Muscle of leg (tissue), 11 donors: ENCODE results near the gene TRAPPC3L. TPM values are rescaled to one million over a fixed set of nuclear protein-coding genes. Genes with fewer than 3 reads are reported as not detected.
A peak's percentile ranks its signal among the peaks of the same experiment; 100 is the strongest.

Experiments
- DNase-seq: peaks from one replicate; pipeline ENCODE4 v3.0.0; 2013
- H3K27ac ChIP-seq: one replicate; pipeline ENCODE4 v1.5.1; 2013; ENCODE audit warnings: mild to moderate bottlenecking, low read length, control low read depth
- H3K27me3 ChIP-seq: one replicate; pipeline ENCODE4 v1.6.1; 2013; ENCODE audit warnings: low read length; ENCODE audit not compliant: control insufficient read depth, insufficient read depth
- H3K36me3 ChIP-seq: one replicate; pipeline ENCODE4 v1.6.1; 2013; ENCODE audit warnings: low read length; ENCODE audit not compliant: control insufficient read depth, insufficient read depth
- H3K4me1 ChIP-seq: one replicate; pipeline ENCODE4 v1.6.1; 2013; ENCODE audit warnings: low read length; ENCODE audit not compliant: control insufficient read depth, insufficient read depth
- H3K4me3 ChIP-seq: one replicate; pipeline ENCODE4 v1.5.1; 2013; ENCODE audit warnings: low read length, control low read depth
- H3K9me3 ChIP-seq: replicated peaks from 2 replicates; pipeline ENCODE4 v1.6.1; 2013; ENCODE audit warnings: low read depth, low read length; ENCODE audit not compliant: control insufficient read depth
- WGBS: methylation state at CpG from one replicate; pipeline ENCODE4 v1.1.5; 2013; ENCODE audit warnings: missing lambda C conversion rate; ENCODE audit not compliant: insufficient coverage; 5-methylcytosine and 5-hydroxymethylcytosine counted together
- polyA plus RNA-seq, 8 donors: library from polyadenylated mRNA; unstranded; fragments of 120-200 nt; gene quantifications; one replicate each; pipeline versions ENCODE4 v1.2.1 to v1.2.3, GENCODE V29; 2013; ENCODE audit warnings: inconsistent platforms in 1 of 8, low replicate concordance in 1 of 8; ENCODE audit not compliant: insufficient read length in 8 of 8, insufficient read depth in 1 of 8
- total RNA-seq: library from RNA; stranded (reverse); fragments of 120-200 nt; gene quantifications from one replicate; pipeline ENCODE4 v1.2.4, GENCODE V29; 2013

The TRAPPC3L gene
- total and polyA plus RNA-seq, 9 donors, result 0.07 to 0.18 (median 0.11) TPM; not detected in 1

DNA sequence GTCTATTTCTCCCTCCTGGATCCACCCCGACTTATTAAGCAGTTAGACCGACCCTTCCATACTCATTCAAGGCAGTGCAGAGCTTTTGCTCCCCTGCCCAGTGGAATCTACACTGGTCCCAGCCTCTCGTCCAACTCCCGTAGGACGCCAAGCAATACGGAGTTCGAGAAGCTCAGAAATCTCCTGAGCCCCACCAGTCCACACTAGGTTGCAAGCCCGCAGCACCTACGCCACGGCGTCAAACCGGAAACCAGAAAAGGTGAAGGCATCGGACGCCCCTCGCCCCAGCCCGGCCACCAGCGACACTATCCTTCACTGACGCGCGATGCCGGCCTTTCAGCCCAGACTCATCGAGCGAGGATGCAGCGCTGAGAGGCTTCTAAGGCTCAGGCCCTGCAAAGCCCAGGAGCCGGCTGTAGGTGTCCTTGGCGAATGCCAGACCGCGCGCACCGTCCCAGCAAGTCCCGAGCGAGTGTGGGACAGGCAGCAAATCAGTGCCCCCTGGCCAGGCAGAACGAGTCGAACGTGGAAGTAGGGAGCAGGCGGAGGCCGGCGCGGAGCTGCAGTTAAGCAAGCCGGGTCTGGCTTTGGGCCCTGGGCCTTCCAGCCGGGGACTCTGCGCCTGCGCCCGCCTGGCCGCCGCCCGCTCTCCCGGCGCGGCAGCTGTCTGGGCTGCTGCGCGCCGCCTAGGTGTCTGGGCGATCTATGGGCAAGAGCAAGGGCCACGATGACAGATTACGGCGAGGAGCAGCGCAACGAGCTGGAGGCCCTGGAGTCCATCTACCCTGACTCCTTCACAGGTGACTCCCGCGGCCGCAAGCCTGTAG, 25.6 kb upstream of the TRAPPC3L start, which contains the start of gene RWDD1:
RWDD1 (plus strand) TSS at position 649 of the 827 bp plus-strand sequence; CDS start at position 728, 79 bp downstream.
- H3K4me3 ChIP-seq, result peak within 1 kb of the TSS; percentile 99
- peak; percentile 100 for DNase-seq
- no peaks in the 10 kb centered on the region for H3K9me3 ChIP-seq
- H3K4me1 ChIP-seq, result peaks cover 2% of the 10 kb centered on the region
- H3K27me3 ChIP-seq, result no peaks in the 10 kb centered on the region
- H3K36me3 ChIP-seq, result peaks cover 5% of the 10 kb centered on the region
- peak within 1 kb of the TSS; percentile 94 for H3K27ac ChIP-seq
- under 1% methylated on average over 59 of the region's 62 CpGs for WGBS

DNA sequence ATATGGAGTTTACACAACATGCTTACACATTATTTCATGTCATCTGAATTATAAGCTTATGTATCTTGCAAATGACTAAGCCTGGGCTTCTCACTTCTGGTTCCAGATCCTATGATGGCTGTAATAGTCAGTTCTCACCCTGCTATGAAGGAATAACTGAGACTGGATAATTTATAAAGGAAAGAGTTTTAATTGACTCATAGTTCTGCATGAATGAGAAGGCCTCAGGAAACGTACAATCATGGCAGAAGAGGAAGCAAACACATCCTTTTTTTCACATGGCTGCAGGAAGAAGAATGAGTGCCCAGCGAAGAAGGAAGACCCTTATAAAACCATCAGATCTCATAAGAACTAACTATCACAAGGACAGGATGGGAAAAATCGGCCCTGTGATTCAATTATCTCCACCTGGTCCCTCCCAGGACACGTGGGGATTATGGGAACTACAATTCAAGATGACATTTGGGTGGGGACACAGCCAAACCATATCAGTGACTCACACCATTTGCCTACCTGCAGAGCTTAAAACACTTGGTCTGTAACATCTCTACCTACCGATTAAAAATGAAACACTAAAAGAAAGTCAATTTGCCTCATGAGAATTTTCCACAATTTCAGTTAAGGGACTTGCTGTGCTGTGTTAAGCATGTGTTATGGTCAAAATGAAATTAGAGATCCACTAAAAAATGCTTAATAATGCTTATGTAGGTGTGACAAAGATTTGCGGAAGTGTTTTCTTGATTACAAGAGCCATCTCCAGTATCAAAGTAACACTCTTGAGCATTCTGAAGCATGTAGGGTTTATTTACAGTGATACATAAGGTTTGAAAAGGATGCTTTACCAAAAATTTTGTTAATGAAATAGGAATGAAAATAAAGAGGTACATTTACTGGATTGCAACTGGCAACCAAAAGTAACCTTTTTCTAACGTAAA, 23.6 kb upstream of the TRAPPC3L start:
- no peaks in the 10 kb centered on the region for H3K36me3 ChIP-seq
- no CpG with 5 or more reads among the region's 7 CpGs for WGBS
- H3K27ac ChIP-seq, result no peak overlapping the region
- peaks cover 2% of the 10 kb centered on the region for H3K4me1 ChIP-seq
- H3K4me3 ChIP-seq, result no peak overlapping the region
- peaks cover 6% of the 10 kb centered on the region for H3K27me3 ChIP-seq
- DNase-seq, result no peak
- no peaks in the 10 kb centered on the region for H3K9me3 ChIP-seq

DNA sequence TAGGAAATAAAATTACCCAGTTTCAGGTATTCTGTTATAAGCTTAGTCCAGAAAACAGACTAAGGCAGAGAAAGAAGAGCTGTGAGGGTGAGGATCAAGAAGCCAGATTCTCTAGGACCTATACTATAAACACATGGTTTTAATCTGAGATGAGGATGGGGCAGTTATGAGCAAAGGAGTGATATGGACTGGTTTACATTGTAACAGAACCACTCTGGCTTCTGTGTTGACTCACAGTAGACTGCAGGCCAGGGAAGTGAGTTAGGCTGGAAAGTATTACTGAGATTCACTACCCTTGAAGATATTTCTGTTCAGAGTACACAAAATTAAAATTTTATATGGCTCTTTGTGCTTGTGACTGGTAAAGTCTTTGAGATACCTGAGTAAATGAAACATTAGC, 22.6 kb upstream of the TRAPPC3L start:
- Histone ChIP-seq H3K27me3 (peaks cover 6% of the 10 kb centered on the region), H3K36me3 (no peaks in the 10 kb centered on the region), H3K4me1 (peaks cover 2% of the 10 kb centered on the region), H3K4me3 (no peak overlapping the region), H3K27ac (no peak overlapping the region), H3K9me3 (no peaks in the 10 kb centered on the region)
- no peak for DNase-seq

DNA sequence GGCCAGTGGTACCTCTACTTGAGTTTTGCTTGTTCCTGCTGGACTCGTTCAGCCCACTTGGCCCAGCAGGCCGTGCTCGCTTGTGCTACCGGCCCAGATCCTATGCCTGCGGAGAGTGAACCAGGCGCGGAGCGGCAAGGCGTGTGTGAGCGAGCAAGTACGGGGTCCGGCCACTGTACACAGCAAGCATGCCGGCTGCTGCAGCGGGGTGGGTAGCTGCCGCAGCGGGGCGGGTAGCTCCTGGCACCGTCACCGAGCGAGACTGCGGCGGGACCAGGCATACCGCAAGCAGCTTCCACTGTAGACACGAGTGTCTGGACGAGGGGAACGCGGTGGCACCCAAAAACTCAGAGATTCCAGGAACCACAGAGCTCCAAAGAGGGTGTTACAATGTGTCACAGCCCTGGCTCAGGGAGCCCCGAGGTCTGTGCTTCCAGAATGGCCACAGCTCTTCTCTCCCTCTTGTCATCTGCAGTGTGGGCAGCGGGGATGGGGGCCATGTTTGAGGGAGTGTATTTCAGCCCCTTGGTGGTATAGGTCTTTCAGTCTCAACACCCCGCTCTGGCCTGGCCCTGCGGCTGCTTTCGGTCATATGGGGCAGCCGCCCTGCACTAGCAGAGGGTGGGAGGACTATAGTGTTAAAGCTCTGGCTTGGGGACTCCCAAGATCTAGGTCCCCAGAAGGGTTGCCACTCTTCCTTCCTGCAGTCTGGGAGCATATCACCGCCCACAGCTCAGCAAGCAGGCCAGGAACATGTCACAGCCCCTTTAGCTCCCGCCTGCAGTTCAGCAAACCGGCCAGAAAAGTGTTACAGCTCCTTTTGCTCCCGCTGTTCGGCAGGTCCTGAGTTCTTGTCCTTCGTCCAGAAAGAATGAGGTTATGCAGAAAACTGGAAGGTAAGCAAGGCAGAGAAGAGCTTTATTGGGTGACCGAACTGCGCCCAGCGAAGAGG, 19.7 kb upstream of the TRAPPC3L start:
- H3K27me3 ChIP-seq, result peaks cover 6% of the 10 kb centered on the region
- no peak overlapping the region for H3K4me3 ChIP-seq
- peak; percentile 17 for DNase-seq
- H3K4me1 ChIP-seq, result no peaks in the 10 kb centered on the region
- 43% methylated on average over 38 of the region's 42 CpGs for WGBS
- H3K36me3 ChIP-seq, result no peaks in the 10 kb centered on the region
- no peak overlapping the region for H3K27ac ChIP-seq
- no peaks in the 10 kb centered on the region for H3K9me3 ChIP-seq

DNA sequence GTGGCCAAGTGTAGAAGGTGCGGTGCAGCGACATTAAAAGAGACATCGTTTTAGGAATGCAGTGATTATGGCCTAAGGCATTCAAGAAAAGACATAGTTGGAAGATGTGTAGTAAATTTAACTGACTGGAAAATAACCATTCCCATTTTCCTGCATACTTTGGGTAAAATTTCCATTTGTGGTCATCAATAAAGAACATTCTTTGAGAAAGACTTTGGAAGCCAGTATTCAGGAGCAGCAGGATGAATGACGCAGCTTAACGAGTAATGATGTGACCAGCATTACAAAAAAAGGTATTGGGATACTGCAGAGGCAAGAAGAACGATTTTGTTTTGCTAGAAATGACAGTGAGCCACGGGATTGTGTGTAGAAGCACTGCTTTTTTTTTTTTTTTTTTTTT, 18.8 kb upstream of the TRAPPC3L start:
- no peak overlapping the region for H3K4me3 ChIP-seq
- no peak overlapping the region for H3K27ac ChIP-seq
- DNase-seq, result no peak
- H3K4me1 ChIP-seq, result no peaks in the 10 kb centered on the region
- peaks cover 6% of the 10 kb centered on the region for H3K27me3 ChIP-seq
- H3K36me3 ChIP-seq, result no peaks in the 10 kb centered on the region
- WGBS, result no CpG with 5 or more reads among the region's 7 CpGs
- no peaks in the 10 kb centered on the region for H3K9me3 ChIP-seq

DNA sequence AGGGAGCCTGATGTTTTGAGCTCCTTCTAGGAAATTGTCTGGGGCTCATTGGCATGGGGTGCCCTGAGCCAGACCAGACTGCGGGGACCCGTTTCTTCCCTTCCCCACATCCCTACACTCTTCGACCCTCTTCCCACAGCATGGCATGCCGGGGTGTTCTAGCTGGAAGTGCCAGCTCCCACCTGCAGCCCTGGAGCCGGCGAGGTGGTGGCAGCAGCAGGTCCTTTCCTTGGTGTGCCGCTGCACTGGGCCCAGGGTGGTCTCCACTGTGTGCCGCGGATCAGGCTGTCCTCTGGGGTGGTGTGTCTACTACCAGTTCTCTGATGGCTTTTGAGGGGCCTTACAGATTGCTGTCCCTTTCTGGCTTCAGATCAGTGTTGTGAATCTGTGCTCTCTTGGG, 18.3 kb upstream of the TRAPPC3L start:
- Histone ChIP-seq H3K4me1 (no peaks in the 10 kb centered on the region), H3K27me3 (peaks cover 6% of the 10 kb centered on the region), H3K27ac (no peak overlapping the region), H3K9me3 (no peaks in the 10 kb centered on the region), H3K4me3 (no peak overlapping the region), H3K36me3 (no peaks in the 10 kb centered on the region)
- DNase-seq, result no peak
- 91% methylated on average over 9 of the region's 9 CpGs for WGBS

DNA sequence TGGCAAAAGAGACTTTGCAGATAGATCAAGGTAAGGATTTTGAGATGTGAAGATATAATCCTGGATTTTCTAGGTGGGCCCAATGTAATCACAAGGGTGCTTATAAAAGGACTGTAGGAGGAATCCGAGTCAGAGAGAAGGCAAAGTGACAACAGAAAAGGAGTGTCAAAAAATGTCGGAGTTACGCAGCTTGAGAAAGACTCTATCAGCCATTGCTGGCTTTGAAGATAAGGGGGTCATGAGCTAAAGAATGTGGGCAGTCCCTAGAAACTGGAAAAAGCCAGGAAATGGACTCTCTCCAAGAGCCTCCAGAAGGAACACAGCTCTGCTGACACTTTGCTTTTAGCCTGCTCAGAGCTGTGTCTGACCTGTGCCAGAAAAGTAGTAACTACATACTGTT, 17.1 kb upstream of the TRAPPC3L start:
- H3K9me3 ChIP-seq, result no peaks in the 10 kb centered on the region
- H3K36me3 ChIP-seq, result no peaks in the 10 kb centered on the region
- H3K27me3 ChIP-seq, result peaks cover 6% of the 10 kb centered on the region
- no peak overlapping the region for H3K27ac ChIP-seq
- no peaks in the 10 kb centered on the region for H3K4me1 ChIP-seq
- 60% methylated on average over 3 of the region's 3 CpGs for WGBS
- DNase-seq, result no peak
- no peak overlapping the region for H3K4me3 ChIP-seq

DNA sequence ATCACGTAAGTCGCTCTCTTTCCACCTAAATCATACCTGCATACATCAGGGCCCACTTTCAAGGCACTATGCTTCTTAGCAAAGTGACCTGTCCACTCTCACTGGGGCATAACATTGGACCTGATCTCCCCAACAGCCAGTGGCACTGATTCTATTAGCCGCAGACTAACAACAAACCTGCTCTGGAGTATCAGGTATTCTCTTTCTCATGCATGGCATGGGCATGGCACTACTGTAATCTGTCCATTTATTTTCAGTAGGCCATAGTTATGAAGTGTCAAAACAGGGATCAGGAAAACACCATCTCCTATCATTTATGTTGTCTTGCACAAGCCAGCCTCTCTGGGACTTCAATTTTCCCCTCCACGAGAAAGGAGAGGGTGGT, 16.5 kb upstream of the TRAPPC3L start:
- Histone ChIP-seq H3K4me1 (no peaks in the 10 kb centered on the region), H3K9me3 (no peaks in the 10 kb centered on the region), H3K27me3 (peaks cover 6% of the 10 kb centered on the region), H3K27ac (no peak overlapping the region), H3K4me3 (no peak overlapping the region), H3K36me3 (no peaks in the 10 kb centered on the region)
- 88% methylated on average over 2 of the region's 4 CpGs for WGBS
- DNase-seq, result no peak

DNA sequence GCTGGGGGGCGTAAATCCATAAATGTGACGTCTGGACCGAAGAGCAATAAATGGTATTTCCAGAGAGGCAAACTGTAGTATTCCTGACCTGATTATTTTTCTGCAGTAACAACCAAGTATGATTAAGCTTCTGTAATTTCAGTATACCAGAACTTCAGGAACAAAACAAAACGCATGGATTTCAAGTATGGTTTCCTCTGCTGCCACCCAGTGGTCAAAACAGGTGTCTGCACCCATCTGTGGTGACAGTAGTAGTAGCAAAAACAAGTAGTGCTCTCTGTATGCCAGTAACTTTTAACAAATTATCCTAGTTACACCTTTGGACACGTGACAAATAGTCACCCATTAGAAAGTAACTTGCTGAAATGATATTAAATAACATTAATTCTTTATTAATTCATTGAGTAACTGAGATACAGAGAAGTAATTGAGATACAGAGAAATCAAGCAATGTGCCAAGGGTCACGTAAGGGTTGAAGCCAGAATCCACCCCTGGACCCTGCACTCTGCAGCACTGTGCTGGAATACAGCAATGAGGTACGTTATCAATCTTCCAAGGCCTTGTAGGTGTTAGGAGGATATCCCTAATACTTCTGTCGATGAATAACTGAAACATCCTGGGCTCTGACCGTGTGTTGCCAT, 16.0 kb upstream of the TRAPPC3L start:
- Histone ChIP-seq H3K27ac (no peak overlapping the region), H3K36me3 (no peaks in the 10 kb centered on the region), H3K4me1 (no peaks in the 10 kb centered on the region), H3K4me3 (no peak overlapping the region), H3K27me3 (peaks cover 6% of the 10 kb centered on the region), H3K9me3 (no peaks in the 10 kb centered on the region)
- peak; percentile 82 for DNase-seq
- WGBS, result 46% methylated on average over 6 of the region's 9 CpGs
